CD4-positive, alpha-beta T cell (primary cell): ENCODE results near the gene CELF4. TPM values are rescaled to one million over a fixed set of nuclear protein-coding genes. Genes with fewer than 3 reads are reported as not detected.

Source experiments
- ATAC-seq: fragments of 200-7000 bp; cut with Tn5 transposase; one replicate; pipeline ENCODE4 v1.10.0; 2022; ENCODE audit warnings: mild to moderate bottlenecking; ENCODE audit not compliant: poor library complexity
- CTCF ChIA-PET: fragments of 350-600 bp; sonication (Branson Sonifier 250); formaldehyde crosslinking; loops from one replicate; lab custom pipeline; 2021; ENCODE audit warnings: antibody characterized with exemption, inconsistent platforms; lab: Charles Lee
- POLR2A ChIA-PET: fragments of 350-600 bp; sonication (Branson Sonifier 250); formaldehyde crosslinking; loops from one replicate; lab custom pipeline; 2021; ENCODE audit warnings: antibody characterized with exemption, inconsistent platforms; lab: Charles Lee
- DNase-seq, 14 experiments: peaks; one replicate each; pipeline ENCODE4 v3.0.0-alpha.2; 2013 to 2020; ENCODE audit warnings: mixed read lengths in 2 of 14
- H3K27ac ChIP-seq, 2 donors: one replicate each; pipeline versions ENCODE4 v1.5.1 to v1.7.0; 2013; ENCODE audit warnings: low read length in 2 of 2, low read depth in 1 of 2, mild to moderate bottlenecking in 1 of 2
- H3K27me3 ChIP-seq, 2 experiments: 1 replicate in 1 of 2; 2 replicates in 1 of 2; pipeline versions ENCODE4 v1.6.1 to v1.7.0; 2013; ENCODE audit warnings: low read length in 2 of 2, control low read depth in 1 of 2, mild to moderate bottlenecking in 1 of 2, moderate library complexity in 1 of 2; ENCODE audit not compliant: insufficient read depth in 2 of 2, control insufficient read depth in 1 of 2
- H3K36me3 ChIP-seq: one replicate; pipeline ENCODE4 v1.6.1; 2013; ENCODE audit warnings: low read length, control low read depth; ENCODE audit not compliant: insufficient read depth
- H3K4me1 ChIP-seq: one replicate; pipeline ENCODE4 v1.6.1; 2013; ENCODE audit warnings: low read length, control low read depth; ENCODE audit not compliant: insufficient read depth
- H3K4me3 ChIP-seq: one replicate; pipeline ENCODE4 v1.5.1; 2013; ENCODE audit warnings: mild to moderate bottlenecking, low read length, moderate library complexity
- H3K9me3 ChIP-seq, 2 experiments: 1 replicate in 1 of 2; 2 replicates in 1 of 2; pipeline versions ENCODE4 v1.6.1 to v1.7.0; 2013; ENCODE audit warnings: low read length in 2 of 2, mild to moderate bottlenecking in 2 of 2, control low read depth in 1 of 2, moderate library complexity in 1 of 2; ENCODE audit not compliant: control insufficient read depth in 1 of 2, insufficient read depth in 1 of 2
- H3K27ac Mint-ChIP-seq: one replicate; pipeline ENCODE4 v1.8.0; 2020; ENCODE audit warnings: mixed read lengths
- H3K27me3 Mint-ChIP-seq: one replicate; pipeline ENCODE4 v1.8.0; 2021; ENCODE audit warnings: mixed read lengths
- H3K36me3 Mint-ChIP-seq: one replicate; pipeline ENCODE4 v1.8.0; 2021; ENCODE audit warnings: low read depth, mixed read lengths
- H3K4me1 Mint-ChIP-seq: one replicate; pipeline ENCODE4 v1.8.0; 2021; ENCODE audit warnings: low read depth, mixed read lengths
- H3K4me3 Mint-ChIP-seq: one replicate; pipeline ENCODE4 v1.8.0; 2020; ENCODE audit warnings: mild to moderate bottlenecking, mixed read lengths
- H3K9me3 Mint-ChIP-seq: one replicate; pipeline ENCODE4 v1.8.0; 2020; ENCODE audit warnings: mixed read lengths
- intact Hi-C, 2 experiments: fragments of 100-400 bp; cut with DNase I in 1 of 2; cut with micrococcal nuclease in 1 of 2; formaldehyde crosslinking; loops; one replicate each; pipeline versions ENCODE4 v1.15.1 to v1.9.0; 2023 to 2025; cut with DNase I, micrococcal nuclease
- total RNA-seq, 174 experiments: library from RNA in 2 of 174; stranded (reverse) in 2 of 174; gene quantifications; one replicate each; pipeline ENCODE4 v1.2.3 and lab custom pipeline; 2021 to 2026
- TF ChIP-seq, protein P1 (sequence below): fragments of 200-600 bp; IDR thresholded peaks from one replicate; pipeline ENCODE4 v1.8.0; 2022; ENCODE audit warnings: antibody characterized with exemption, mild to moderate bottlenecking

Gene CELF4
- total RNA-seq, 2 experiments from 2014 or later, result not detected

DNA sequence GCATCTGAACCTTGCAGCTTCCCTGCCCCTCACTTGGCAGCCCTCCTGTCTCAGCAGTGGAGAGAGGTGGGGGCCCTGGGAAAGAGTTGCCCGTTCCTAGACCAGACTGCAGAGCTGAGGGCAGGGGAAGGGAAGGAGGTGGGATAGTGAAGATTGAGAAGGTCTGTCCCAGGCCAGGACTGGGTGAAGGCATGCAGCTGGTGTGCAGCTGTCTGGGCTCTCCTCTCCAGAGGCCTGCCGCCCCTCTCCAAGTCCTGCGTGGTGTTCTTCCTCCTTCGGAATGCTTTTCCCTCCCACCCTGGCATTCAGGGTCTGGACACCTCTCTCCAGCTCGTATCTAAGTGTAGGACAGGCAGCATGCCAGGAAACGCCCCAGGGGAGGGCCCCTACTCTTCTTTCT is 323.5 kb downstream of the CELF4 start:
- POLR2A ChIA-PET, result no interaction called here

GRCh38 chr18:37238282-37239108 is 327.1 kb downstream of the CELF4 start:
- Mint-ChIP-seq H3K27ac (no peak overlapping the region), H3K27me3 (peaks cover 38% of the 10 kb centered on the region), H3K9me3 (no peaks in the 10 kb centered on the region), H3K4me3 (no peak overlapping the region), H3K36me3 (no peaks in the 10 kb centered on the region), H3K4me1 (no peaks in the 10 kb centered on the region)
- ATAC-seq (no peak), DNase-seq (no peak)
- CTCF ChIA-PET, result no interaction called here
- H3K27me3 ChIP-seq, result peaks cover 5 to 10% of the 10 kb centered on the region in 2 experiments
- POLR2A ChIA-PET, result no interaction called here
- no peaks in the 10 kb centered on the region for H3K36me3 ChIP-seq
- no peaks in the 10 kb centered on the region for H3K9me3 ChIP-seq
- H3K27ac ChIP-seq, result no peak overlapping the region
- H3K4me3 ChIP-seq, result no peak overlapping the region
- intact Hi-C loops, result no loop called here
- TF ChIP-seq, protein P1, sequence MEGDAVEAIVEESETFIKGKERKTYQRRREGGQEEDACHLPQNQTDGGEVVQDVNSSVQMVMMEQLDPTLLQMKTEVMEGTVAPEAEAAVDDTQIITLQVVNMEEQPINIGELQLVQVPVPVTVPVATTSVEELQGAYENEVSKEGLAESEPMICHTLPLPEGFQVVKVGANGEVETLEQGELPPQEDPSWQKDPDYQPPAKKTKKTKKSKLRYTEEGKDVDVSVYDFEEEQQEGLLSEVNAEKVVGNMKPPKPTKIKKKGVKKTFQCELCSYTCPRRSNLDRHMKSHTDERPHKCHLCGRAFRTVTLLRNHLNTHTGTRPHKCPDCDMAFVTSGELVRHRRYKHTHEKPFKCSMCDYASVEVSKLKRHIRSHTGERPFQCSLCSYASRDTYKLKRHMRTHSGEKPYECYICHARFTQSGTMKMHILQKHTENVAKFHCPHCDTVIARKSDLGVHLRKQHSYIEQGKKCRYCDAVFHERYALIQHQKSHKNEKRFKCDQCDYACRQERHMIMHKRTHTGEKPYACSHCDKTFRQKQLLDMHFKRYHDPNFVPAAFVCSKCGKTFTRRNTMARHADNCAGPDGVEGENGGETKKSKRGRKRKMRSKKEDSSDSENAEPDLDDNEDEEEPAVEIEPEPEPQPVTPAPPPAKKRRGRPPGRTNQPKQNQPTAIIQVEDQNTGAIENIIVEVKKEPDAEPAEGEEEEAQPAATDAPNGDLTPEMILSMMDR, result no peak
- H3K4me1 ChIP-seq, result no peaks in the 10 kb centered on the region

More for the DNA sequence above, 323.5 kb downstream of the CELF4 start:
- Histone ChIP-seq H3K27me3 (peaks cover 18 to 26% of the 10 kb centered on the region in 2 experiments), H3K4me1 (no peaks in the 10 kb centered on the region), H3K36me3 (no peaks in the 10 kb centered on the region), H3K27ac (no peak overlapping the region), H3K9me3 (peaks cover 0 to 4% of the 10 kb centered on the region in 2 experiments), H3K4me3 (no peak overlapping the region)
- Mint-ChIP-seq H3K9me3 (no peaks in the 10 kb centered on the region), H3K4me1 (no peaks in the 10 kb centered on the region), H3K27ac (no peak overlapping the region), H3K36me3 (no peaks in the 10 kb centered on the region), H3K4me3 (no peak overlapping the region), H3K27me3 (peaks cover 60% of the 10 kb centered on the region)
- CTCF ChIA-PET, result no interaction called here
- DNase-seq, result no peak
- intact Hi-C loops, result no loop called here
- no peak for ATAC-seq
- TF ChIP-seq, protein P1, result no peak

GRCh38 chr18:37235583-37235982 is 330.0 kb downstream of the CELF4 start:
- DNase-seq, result no peak

More at GRCh38 chr18:37235583-37235982, 330.0 kb downstream of the CELF4 start:
- no peaks in the 10 kb centered on the region for H3K27me3 ChIP-seq
- no peak for ATAC-seq
- Mint-ChIP-seq H3K4me1 (no peaks in the 10 kb centered on the region), H3K27ac (no peak overlapping the region), H3K27me3 (peaks cover 18% of the 10 kb centered on the region), H3K36me3 (no peaks in the 10 kb centered on the region), H3K9me3 (no peaks in the 10 kb centered on the region), H3K4me3 (no peak overlapping the region)
- TF ChIP-seq, protein P1, result no peak
- intact Hi-C loops, result no loop called here
- CTCF ChIA-PET, result no interaction called here
- H3K27ac ChIP-seq, result no peak overlapping the region
- POLR2A ChIA-PET, result no interaction called here
- H3K4me1 ChIP-seq, result no peaks in the 10 kb centered on the region
- no peak overlapping the region for H3K4me3 ChIP-seq
- H3K36me3 ChIP-seq, result no peaks in the 10 kb centered on the region
- H3K9me3 ChIP-seq, result no peaks in the 10 kb centered on the region
